GM21737 (cell line): ENCODE measurements around the gene PGA3.
"Not testable (repeated sequence)": the region's sequence is repeated elsewhere in the genome, so short reads cannot be mapped to it uniquely, and the experiment has no call there.

ENCODE experiments used
- ATAC-seq: cut with Tn5 transposase; IDR thresholded peaks from one replicate; pipeline ENCODE4 v1.9.1; 2021; ENCODE audit warnings: mild to moderate bottlenecking, moderate library complexity; ENCODE audit not compliant: unreplicated experiment

Gene PGA3

GRCh38 chr11:61248071-61248470 is 44.8 kb downstream of the PGA3 start:
- ATAC-seq: not testable (repeated sequence)

GRCh38 chr11:61249201-61249600 is 45.9 kb downstream of the PGA3 start:
- not testable (repeated sequence) for ATAC-seq

GRCh38 chr11:61250796-61251765 is 47.8 kb downstream of the PGA3 start:
- ATAC-seq: not testable (repeated sequence)

GRCh38 chr11:61252332-61252731 is 49.0 kb downstream of the PGA3 start:
- not testable (repeated sequence) for ATAC-seq

GRCh38 chr11:61254403-61255025 is 51.2 kb downstream of the PGA3 start:
- ATAC-seq: peak; percentile 83

- no peak for ATAC-seq
Measured at GRCh38 chr11:61256710-61257482, 53.6 kb downstream of the PGA3 start.

GRCh38 chr11:61258546-61258945 is 55.2 kb downstream of the PGA3 start:
- no peak for ATAC-seq

GRCh38 chr11:61259363-61259762 is 56.0 kb downstream of the PGA3 start:
- no peak for ATAC-seq
